WI38 (cell line): Measurements from ENCODE around the gene CBLIF.
A peak's percentile ranks its signal among the peaks of the same experiment; 100 is the strongest.
"Not testable (repeated sequence)": the region's sequence is repeated elsewhere in the genome, so short reads cannot be mapped to it uniquely, and the experiment has no call there.

Experiments
- H3K4me3 ChIP-seq: 2 replicates; pipeline ENCODE4 v1.5.1; 2011; ENCODE audit warnings: low read depth, mild to moderate bottlenecking, control low read depth, low read length
- TF ChIP-seq, protein P1 (sequence below): IDR thresholded peaks from 2 replicates; pipeline ENCODE4 v1.5.1; 2012; ENCODE audit warnings: low read depth, mild to moderate bottlenecking, control low read depth, low read length

Gene CBLIF

DNA sequence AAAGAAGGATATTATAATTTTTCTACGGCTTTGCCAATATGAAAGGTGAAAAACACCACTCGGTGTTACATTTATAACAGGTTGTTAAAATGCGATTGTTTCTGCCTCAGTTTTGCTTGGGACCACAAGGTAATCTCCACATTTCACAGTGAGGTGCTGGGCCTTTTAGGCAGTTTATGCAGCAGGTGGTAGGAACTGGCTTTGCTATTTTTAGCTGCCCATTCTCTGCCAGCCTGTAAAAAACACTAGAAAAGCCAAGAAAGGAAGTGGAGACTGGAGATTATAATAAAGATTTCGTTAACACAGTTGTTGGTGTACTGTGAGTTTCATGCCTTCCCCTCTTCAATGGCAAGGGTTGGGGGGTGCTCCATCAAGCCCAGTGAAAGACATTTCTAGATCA lies 26.7 kb downstream of the CBLIF start:
- no peak overlapping the region for H3K4me3 ChIP-seq
- TF ChIP-seq, protein P1, sequence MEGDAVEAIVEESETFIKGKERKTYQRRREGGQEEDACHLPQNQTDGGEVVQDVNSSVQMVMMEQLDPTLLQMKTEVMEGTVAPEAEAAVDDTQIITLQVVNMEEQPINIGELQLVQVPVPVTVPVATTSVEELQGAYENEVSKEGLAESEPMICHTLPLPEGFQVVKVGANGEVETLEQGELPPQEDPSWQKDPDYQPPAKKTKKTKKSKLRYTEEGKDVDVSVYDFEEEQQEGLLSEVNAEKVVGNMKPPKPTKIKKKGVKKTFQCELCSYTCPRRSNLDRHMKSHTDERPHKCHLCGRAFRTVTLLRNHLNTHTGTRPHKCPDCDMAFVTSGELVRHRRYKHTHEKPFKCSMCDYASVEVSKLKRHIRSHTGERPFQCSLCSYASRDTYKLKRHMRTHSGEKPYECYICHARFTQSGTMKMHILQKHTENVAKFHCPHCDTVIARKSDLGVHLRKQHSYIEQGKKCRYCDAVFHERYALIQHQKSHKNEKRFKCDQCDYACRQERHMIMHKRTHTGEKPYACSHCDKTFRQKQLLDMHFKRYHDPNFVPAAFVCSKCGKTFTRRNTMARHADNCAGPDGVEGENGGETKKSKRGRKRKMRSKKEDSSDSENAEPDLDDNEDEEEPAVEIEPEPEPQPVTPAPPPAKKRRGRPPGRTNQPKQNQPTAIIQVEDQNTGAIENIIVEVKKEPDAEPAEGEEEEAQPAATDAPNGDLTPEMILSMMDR = no peak

DNA sequence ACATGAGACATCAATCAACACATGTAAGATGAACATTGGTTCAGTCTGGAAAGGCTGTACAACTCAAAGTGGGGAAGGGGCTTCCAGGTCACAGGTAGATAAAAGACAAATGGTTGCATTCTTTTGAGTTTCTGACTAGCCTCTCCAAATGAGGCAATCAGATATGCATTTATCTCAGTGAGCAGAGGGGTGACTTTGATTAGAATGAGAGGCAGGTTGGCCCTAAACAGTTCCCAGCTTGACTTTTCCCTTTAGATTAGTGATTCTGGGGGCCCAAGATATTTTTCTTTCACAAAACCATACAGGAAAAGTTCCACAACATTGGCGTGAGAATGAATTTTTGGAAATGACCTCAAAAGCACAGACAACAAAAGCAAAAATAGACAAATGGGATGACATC lies 28.9 kb downstream of the CBLIF start:
- not testable (repeated sequence) for H3K4me3 ChIP-seq

DNA sequence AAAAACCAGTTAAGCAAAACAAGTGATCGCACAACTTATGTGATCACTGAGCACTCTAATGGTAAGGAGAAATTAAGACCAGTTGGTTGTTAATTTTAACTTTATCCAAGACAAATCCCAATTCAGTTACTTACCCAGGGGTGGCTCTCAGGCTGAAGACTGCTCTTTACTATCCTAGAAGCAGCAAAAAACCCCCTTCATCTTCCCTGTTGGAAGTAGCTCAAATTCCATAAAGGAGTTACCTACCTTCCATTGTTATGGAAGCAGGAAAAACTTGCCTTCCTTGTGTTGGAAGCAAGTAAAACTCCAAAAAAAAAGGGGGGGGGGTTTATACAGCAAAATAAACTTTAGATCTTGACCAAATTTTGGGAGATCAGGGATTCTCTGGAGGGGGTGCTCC lies 29.5 kb downstream of the CBLIF start:
- TF ChIP-seq, protein P1 = no peak
- H3K4me3 ChIP-seq = no peak overlapping the region

DNA sequence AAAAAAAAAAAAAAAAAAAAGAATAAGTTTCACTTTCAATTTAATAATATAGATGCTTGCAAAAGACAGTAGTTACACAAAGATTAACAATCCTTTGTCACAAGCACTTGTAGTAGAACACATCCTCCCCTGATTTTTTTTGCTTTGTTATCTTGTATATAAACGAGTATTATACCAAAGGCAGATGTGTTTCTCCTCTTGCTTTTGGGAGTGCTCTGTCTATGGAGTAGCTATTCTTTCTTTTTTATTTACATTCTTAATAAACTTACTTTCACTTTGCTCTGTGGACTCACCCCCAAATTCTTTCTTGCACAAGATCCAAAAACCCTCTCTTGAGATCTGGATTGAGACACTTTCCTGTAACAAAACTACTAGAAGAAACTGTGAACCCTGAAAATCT lies 31.3 kb downstream of the CBLIF start:
- peak overlapping the region; percentile 39 for H3K4me3 ChIP-seq

DNA sequence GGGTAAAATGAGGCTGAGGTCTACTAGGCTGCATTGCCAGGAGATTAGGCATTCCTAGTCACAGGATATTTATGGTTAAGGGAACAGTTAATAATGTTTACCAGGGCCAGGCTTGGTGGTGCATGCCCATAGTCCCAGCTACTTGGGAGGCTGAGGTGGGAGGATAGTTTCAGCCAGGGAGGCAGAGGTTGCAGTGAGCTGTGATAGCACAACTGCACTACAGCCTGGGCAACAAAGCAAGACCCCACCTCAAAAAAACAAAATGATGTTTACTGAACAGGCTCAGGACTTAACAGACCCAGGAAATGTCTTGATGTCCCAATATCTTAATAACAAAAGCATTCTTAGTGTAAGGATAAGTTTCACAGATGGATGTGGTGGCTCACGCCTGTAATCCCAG lies 31.9 kb downstream of the CBLIF start:
- H3K4me3 ChIP-seq = no peak overlapping the region
- TF ChIP-seq, protein P1 = no peak

More for the DNA sequence above, 31.3 kb downstream of the CBLIF start:
- TF ChIP-seq, protein P1 = no peak

DNA sequence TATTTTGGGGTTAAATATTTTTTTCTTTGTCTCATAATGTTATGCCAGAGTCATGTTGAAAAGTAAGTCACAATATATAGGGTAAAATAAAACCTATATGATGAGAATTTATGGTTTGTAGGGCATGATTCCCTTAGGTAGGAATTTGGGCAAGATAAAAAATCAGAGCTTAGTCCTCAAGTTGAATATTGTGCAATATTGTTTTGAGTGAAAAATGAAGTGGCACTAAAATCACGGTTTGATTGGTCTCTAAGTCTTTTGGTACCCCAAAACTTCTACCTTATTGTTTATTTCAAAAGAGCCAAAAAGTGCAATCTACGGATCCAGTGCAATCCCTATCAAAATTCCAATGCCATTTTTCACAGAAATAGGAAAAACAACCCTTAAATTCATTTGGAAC lies 33.1 kb downstream of the CBLIF start:
- TF ChIP-seq, protein P1 = no peak
- no peak overlapping the region for H3K4me3 ChIP-seq

DNA sequence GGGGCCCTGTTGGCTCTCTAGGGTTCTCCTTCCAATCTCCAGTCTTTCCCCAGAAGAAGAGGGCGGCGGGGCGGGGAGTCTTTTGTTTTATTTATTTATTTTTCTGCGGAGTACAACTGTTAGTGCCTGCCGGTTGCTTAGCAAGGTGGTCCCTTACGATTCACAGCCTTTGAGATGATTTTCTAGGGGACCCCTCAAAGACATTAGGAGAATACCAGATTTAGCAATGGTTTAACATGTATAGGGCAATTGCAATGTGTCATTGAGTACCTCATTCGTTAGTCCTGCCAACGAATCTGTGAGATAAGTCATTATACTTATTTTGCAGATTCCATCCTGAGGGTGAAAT lies 34.4 kb downstream of the CBLIF start:
- TF ChIP-seq, protein P1 = no peak
- peak overlapping the region; percentile 98 for H3K4me3 ChIP-seq

DNA sequence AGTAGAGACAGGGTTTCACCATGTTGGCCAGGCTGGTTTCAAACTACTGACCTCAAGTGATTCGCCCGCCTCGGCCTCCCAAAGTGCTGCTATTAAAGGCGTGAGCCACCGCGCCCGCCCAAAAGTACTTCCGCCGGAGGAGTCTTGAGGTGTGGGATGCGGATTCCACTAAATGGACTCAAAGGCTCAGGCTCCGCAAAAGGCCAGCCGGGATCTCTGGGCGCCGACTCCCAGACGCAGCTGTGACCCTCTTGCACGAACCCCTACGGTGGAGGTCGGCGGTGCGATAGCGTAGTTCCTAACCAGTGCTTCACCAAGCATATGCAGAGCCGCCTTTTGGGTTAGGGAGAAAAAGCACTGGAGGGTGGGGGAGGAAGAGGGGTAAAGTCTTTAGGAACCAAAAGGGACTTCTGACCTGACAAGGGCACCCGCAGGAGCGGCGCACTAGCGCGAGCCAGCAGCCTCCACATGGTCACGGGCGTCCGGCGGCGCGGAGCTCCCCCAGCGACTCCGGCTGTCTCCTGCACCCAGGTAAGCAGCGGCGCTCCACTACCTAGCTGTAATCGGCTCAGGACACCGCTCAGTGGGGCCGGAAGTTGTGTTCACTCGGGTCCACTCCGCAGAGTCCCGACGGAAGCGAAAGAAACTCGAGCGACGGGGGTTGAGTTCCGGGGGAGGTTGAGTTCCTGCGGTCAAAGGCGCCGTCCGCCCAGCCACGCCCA lies 34.9 kb downstream of the CBLIF start, which contains the start of gene MRPL16:
Gene MRPL16 (minus strand): TSS at position 590 of the 722 bp plus-strand sequence. CDS start 120 bp downstream, at position 470.
- peak within 1 kb of the TSS; percentile 98 for H3K4me3 ChIP-seq
- TF ChIP-seq, protein P1 = no peak
